NCI-H69 (cell line): ENCODE results near the gene MGAT1.
"Not testable (repeated sequence)": the region's sequence is repeated elsewhere in the genome, so short reads cannot be mapped to it uniquely, and the experiment has no call there.

Source experiments
- DNase-seq: peaks from one replicate; lab custom pipeline; 2025; lab: John Stamatoyannopoulos, UW

The MGAT1 gene

GRCh38 chr5:180785121-180785781 lies 17.4 kb downstream of the MGAT1 start:
- DNase-seq = no peak

GRCh38 chr5:180784497-180785097 lies 18.0 kb downstream of the MGAT1 start:
- peak; percentile 66 for DNase-seq

- DNase-seq = no peak
Observed at GRCh38 chr5:180783340-180784052, 19.1 kb downstream of the MGAT1 start.

GRCh38 chr5:180782748-180783147 lies 19.9 kb downstream of the MGAT1 start:
- no peak for DNase-seq

- DNase-seq = not testable (repeated sequence)
Observed at GRCh38 chr5:180781900-180782326, 20.7 kb downstream of the MGAT1 start.

- no peak for DNase-seq
Observed at GRCh38 chr5:180779985-180780610, 22.5 kb downstream of the MGAT1 start.

- DNase-seq = no peak
Observed at GRCh38 chr5:180777475-180777874, 25.1 kb downstream of the MGAT1 start.

GRCh38 chr5:180776376-180776775 lies 26.2 kb downstream of the MGAT1 start:
- DNase-seq = no peak

GRCh38 chr5:180775624-180776023 lies 27.0 kb downstream of the MGAT1 start:
- no peak for DNase-seq

- DNase-seq = no peak
Observed at GRCh38 chr5:180771839-180772238, 30.8 kb downstream of the MGAT1 start.

- DNase-seq = no peak
Observed at GRCh38 chr5:180769821-180770220, 32.8 kb downstream of the MGAT1 start.

GRCh38 chr5:180755601-180756000 lies 47.0 kb downstream of the MGAT1 start:
- no peak for DNase-seq

GRCh38 chr5:180744253-180744652 lies 58.4 kb downstream of the MGAT1 start:
- DNase-seq = no peak

GRCh38 chr5:180742727-180743126 lies 59.9 kb downstream of the MGAT1 start:
- no peak for DNase-seq

GRCh38 chr5:180740953-180741352 lies 61.7 kb downstream of the MGAT1 start:
- DNase-seq = not testable (repeated sequence)

- DNase-seq = no peak
Observed at GRCh38 chr5:180739958-180740357, 62.6 kb downstream of the MGAT1 start, which contains the start of gene OR2Y1. TSS of gene OR2Y1 (minus strand) at chr5:180740058. CDS start at chr5:180740058, 0 bp downstream.

GRCh38 chr5:180739271-180739670 lies 63.3 kb downstream of the MGAT1 start:
- no peak for DNase-seq

- DNase-seq = no peak
Observed at GRCh38 chr5:180736536-180736935, 66.1 kb downstream of the MGAT1 start.
